GM18502 (cell line): ENCODE results near the gene STAT4.

Experiments
- ATAC-seq: cut with Tn5 transposase; IDR thresholded peaks from one replicate; pipeline ENCODE4 v1.9.1; 2021; ENCODE audit warnings: mild to moderate bottlenecking; ENCODE audit not compliant: unreplicated experiment, poor library complexity

STAT4 gene

DNA sequence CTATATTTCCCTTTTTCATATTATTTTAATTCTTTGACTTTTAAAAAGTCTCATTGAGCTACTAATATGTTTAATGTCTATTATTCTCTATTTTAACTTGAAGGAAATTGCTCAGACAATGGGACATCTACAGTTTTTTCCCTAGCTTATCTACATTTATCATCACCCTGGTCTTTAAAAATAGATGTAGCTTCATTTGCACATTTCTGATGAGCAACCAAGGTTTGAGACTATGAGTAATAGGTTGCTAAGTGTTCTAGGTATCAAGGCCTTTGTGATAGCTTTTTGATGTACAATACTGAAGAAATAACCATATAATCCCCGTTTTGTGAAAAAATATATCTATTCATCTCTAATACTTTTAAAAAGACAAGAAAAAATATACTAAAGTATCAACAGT, 47.0 kb downstream of the STAT4 start:
- ATAC-seq: no peak

DNA sequence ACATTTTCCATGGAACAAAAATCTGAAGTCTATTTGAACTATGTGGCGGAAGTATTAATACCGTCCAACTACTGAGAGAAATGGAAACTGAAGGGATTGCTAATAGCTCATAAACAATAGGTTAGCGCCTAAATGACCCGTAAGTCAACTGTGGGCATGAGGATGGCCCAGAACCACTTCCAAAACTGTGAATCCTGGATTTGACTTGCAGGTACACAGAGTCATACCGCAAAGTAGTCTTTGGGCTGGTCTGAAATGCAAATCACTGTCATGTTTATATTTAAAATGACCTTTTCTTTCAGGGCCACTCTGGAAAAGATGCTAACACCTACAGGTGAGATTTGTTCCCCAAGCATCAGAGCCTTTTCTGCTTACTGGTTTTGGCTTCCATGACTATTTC, 50.6 kb downstream of the STAT4 start:
- no peak for ATAC-seq

DNA sequence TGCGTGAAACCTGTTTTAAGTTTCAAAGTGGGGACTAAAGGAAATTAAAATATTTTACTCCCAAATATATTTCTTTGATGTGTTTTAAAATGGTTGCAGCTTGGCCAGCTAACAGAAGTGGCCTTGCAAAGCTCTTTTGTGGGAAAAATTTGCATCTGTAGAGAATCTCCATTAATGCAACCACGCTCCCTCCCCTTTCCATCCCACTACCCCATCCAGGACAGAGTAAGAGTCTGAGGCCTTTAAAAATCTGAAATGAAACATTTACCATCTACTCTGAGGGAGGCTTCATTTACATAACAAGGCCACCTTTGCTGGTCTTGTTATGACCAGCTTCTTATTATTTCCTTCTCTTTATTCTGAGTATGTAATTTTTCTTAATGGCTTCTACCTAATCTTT, 63.5 kb downstream of the STAT4 start:
- ATAC-seq: no peak

DNA sequence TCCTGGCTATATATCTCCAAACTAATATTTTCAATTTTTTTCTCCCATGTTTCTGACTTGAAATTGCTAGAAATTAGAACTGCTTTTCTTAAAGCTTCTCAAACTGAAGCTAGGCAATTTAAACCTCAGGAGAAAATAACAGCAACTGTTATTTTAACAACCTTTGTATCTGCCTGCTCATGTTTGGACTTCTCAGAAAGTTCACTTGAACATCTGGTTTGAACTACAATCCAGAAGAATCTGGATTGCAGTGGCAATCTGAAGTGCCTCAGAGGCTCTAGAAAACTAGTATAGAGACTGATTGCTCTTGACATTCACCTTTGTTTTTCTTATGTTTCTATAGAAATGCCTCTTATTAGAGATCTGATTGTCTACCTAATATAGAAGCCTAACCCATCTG, 64.1 kb downstream of the STAT4 start:
- no peak for ATAC-seq

DNA sequence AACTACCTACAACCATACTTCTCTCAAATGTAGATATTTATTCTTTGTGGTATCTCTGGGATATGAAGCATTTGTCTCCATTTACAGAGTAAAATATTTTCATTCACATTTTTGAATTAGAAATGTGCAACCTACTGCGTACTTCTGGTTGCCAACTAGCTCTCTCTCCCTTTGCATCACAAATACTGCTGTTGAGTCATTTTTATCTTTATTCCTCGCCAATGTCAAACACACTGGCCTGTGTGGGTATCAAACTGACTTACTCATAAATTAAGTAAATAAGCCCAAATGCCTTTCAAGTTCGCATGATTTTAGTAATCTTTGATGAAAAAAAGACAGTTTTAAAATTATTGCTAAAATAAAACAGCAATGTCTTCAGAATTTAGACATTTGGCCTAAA, 67.3 kb downstream of the STAT4 start:
- ATAC-seq: no peak

DNA sequence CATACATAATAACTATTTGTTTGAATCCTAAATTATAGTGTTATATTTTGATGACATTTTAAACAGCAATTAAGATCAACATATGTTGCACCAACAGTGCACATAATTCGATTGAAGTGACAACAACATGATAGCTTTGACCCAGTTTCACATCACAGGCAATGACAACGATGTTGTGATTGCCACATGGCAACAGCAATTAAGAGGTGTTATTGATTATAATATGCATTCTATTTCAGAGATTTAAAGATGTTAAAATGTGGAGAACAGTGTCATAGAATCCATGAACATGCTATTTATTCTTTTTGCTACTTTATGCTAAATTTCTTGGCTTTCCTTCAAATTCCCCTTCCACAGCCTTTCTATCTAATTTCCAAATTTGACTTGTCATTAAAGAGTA, 68.5 kb downstream of the STAT4 start:
- no peak for ATAC-seq

DNA sequence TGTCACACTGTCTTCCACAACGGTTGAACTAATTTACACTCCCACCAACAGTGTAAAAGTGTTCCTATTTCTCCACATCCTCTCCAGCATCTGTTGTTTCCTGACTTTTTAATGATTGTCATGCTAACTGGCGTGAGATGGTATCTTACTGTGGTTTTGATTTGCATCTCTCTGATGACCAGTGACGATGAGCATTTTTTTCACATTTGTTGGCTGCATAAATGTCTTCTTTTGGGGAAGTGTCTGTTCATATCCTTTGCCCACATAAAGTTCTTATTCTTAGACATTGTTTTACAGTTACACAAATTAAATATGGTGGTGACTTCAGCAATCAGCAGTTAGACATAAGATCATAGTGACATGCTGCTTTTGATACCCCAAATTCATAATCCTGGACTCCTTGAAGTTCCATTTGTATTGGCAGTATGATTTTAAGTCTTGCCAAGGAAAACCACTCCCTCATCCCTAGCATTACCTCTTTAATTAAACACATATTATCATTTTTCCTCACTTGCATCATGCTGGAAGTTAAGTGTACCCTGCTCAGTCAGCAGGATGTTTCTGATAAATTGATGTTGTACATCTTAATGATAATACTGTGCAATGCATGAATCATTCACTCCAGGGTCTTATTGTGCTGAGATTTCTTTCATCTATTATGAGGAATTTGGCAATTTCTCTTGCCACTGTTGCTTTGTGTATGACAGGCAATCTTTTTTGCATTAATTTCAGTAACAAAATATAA, 69.2 kb downstream of the STAT4 start:
- no peak for ATAC-seq

DNA sequence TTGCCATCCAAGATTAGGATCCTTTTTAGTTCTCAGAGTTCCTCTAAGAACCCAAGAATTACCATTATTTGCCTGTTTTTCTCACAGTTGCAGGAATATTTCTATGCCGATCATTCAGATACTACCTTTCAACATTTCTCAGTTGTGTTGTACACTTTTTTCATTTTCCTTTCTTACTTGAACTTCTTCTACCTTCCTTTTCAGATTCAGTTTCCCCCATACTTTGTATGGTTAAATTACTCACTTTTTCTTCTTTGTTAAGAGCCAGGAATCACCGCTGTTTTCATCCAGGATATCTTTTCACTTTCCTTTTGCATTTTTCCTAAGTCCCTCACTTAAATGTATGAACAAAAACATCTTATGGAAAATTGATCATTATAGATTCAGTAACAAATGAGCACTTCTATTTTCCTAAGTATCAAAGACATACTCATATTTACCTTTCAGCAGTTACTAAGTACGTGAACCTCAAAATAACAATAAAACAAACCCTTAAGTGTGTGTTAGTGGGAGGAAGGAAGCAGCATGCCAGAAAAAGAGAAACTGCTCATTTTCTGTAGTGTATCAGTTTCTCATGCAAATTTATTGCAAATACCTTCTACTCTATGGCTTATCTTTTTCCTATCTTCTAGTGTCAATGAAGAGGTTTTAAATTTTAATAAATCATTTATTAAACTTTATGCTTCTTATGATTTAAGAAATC, 72.5 kb downstream of the STAT4 start:
- no peak for ATAC-seq

DNA sequence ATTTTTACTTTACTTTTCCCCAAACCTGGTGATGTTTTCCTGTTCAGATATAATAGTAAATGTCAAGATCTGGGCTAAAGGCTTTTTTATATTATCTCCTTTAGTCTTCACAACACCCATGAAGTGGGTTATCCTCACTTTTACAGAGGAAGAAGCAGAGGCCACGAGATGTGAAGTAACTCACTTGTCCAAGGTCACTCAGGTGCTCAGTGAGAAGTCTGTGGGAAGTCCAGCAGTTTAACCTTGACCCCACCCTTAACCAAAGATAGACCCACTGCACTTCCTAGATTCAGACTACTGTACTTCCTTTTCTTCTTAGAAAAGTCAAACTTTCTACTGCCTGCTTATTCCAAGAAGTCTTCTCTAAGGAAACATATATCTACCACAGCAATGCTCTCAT, 80.5 kb downstream of the STAT4 start:
- ATAC-seq: no peak

DNA sequence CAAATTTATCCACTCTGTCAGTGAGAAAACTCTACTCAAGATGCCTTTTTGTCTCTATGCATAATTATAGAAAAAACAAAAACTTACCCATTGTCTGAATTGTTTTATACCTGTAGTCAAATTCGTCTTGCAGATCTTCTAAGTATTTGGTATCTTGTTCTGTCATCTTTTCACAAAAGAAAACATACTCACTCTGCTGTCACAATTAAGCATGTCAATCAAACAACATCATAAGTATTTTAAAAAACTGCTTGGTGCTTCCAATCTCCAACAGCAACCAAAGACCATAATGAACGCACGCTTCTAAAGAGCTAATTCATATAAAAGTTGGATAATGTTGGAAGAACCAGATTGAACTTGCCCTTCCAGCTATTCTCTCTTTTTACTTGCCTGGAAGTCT, 81.2 kb downstream of the STAT4 start:
- no peak for ATAC-seq

DNA sequence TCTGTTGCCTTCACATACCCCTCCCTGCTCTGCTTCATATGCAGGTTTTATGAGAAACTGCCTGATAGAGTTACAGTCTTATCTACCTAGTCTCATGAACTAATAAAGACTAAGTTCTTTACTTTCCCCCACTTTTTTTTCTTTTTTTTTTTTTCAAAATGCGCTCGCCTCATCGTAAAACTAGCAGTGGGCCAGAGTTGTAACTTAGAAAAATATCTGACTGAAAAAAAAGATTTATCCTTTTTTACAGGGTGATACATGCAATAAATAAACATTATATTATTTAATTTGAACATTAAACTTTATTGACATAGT, 83.9 kb downstream of the STAT4 start:
- no peak for ATAC-seq

DNA sequence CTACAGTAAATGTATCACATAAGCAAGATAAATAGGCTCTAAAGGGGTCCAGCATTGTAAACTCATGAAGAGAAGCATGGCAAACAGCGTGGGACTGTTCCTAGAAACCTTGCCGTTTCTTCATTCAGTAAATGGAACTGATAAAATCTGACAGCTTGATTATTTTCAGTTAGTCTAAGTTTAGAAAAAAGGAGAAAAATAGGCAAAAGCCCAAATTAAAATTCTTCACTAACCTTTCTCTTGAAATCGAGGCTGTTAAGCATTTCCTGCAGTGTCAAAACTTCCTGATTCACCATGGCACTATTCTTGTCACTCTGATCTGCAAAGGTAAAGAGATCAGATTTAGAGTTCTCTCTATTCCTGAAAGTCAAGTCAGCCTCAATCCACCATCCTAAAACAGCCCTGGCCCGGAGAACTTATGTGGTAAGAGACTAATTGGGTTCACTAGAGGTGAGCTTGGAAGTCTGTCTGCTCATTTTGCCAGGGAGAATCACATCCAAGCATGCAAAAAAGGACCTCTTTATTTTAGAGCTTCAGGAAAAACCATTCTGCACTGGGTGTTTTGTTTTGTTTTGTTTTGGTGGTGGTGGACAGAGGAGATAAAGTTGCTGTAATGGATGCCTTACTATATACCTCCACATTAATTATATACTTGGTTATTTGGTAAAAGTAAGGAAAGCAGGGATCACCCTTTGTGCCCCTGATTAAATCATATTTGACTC, 84.4 kb downstream of the STAT4 start:
- no peak for ATAC-seq

DNA sequence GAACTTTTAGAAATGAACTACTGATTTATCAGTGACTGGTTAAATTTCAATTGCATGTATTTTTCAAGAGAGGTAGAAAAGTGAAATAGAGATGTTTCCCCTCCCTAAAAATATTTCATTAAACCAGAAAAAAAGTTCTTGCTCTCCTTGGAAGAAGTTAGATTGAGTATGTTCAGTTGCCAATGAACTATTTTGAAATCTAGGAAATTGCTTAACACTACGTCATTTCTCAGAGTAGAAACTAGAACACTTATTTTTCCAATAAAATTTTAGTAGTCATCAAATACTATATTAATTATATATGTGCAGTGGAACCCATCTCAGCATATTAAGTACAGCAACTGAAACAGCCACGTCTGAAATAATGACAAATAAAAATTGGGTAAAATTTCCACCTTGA, 85.0 kb downstream of the STAT4 start:
- no peak for ATAC-seq

DNA sequence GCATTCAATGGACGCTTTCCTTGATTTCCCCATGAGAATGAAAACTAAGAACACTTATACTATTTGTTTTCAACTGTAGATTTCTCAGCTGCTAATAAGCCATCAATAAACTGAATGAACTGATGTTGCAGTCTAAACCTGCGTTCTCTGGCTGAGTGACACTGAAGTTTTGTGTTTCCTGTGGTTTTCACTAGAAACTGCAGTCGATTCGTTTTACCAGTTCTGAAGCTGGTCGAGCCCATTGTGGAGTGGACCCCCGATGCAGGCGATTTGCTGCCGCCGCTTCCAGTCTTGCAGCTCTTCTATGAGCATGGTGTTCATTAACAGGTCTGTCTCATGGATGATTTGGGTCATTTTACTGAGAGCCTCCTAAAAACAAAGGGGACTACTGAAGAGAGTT, 86.2 kb downstream of the STAT4 start:
- no peak for ATAC-seq

DNA sequence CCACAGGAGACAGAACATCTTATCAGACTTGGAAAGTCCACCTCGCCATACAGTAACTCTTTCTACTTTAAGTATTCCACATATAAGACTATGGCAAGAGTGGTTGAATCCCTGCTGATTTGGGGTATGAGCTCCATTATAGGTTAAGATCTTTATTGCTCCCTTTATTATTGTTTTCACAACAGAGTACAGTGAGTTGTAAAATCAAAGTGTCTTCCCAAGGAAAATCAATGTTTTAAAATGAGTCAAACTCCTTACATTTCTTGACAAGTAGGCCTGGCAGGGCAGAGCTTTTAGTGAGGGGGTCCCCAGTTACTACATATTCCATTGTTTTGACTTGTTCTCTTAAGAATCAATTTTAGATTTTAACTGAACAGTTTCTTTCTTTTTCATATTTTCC, 87.2 kb downstream of the STAT4 start:
- no peak for ATAC-seq

DNA sequence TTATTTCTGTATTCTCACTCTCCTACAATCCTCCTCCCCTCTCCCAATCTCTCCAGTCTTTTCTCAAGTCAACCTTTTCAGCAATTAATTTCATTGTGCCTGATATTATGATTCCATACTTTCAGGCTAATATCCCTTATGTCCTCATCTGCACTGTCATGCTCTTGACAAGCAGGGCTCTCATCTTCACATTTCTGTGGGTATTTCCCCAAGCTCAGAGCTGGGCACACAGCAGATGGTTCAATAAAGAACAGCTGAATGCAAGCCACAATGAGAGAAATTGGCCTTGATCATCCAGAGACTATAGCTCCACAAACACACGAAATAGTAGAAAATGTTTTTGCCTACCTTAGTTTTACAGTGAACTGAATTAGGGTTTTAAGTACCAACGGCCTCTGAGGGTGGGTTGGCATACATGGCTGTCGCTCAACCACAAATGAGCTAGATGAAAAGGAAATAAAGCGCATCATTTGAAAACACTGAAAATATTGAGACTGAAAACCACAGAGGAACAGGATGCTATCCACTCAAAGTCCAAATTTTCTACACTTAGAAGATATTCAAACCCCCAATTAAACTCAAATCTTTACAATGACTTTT, 89.3 kb downstream of the STAT4 start:
- ATAC-seq: no peak

DNA sequence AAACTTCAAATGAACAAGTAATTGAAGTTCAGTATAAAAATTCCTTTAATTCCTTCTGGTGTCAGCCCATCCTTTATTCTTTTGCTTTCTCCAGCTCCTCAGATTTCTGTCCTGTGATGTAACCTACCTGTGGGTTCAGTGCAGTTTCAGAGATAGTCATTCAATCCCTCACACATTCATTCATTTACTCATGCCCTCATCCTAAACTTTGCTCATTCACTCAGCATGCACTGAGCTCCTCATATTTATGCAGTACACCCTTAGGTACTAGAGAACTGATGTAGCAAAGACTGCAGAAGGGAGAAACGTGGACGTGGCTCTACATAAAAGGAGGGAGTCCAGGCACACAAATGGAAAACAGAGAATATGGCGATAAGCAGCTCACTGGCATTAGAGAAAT, 91.5 kb downstream of the STAT4 start:
- no peak for ATAC-seq

DNA sequence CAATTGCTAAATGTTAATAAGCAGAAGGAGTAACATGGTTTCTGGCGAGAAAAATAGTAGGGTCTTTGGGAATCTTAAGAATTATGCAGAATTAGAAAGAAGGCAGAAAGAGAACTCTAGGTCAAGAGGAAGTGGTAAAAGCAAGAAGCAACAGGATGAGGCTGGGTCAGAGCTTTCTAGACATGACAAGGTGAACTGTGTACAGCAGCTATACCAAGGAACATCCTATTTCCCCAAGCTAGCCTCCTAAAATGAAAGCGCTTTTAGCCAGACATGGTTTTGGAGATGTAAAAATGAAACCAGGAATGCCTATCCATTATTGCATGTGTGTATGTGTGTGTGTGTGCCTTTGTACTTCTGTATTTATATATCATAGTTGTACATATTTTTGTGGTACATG, 94.6 kb downstream of the STAT4 start:
- no peak for ATAC-seq

DNA sequence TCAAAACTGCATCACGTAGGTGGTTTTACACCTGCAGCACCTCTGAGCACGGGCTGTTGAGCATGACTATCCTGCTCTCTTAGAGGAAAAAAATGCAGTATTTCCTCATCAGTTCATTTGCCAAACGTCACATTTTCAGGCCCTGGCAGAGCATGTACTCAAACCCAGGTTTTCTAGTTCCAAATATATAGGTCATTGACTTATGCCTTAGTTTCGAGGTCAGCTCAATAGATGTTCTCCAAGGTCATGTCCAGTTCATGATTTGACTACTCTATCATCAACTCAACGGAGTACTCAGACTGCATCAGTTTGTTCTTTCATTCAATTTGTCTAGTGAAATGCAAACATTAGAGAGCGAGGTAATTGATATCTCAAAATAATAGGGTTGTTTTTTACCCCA, 97.5 kb downstream of the STAT4 start:
- no peak for ATAC-seq

DNA sequence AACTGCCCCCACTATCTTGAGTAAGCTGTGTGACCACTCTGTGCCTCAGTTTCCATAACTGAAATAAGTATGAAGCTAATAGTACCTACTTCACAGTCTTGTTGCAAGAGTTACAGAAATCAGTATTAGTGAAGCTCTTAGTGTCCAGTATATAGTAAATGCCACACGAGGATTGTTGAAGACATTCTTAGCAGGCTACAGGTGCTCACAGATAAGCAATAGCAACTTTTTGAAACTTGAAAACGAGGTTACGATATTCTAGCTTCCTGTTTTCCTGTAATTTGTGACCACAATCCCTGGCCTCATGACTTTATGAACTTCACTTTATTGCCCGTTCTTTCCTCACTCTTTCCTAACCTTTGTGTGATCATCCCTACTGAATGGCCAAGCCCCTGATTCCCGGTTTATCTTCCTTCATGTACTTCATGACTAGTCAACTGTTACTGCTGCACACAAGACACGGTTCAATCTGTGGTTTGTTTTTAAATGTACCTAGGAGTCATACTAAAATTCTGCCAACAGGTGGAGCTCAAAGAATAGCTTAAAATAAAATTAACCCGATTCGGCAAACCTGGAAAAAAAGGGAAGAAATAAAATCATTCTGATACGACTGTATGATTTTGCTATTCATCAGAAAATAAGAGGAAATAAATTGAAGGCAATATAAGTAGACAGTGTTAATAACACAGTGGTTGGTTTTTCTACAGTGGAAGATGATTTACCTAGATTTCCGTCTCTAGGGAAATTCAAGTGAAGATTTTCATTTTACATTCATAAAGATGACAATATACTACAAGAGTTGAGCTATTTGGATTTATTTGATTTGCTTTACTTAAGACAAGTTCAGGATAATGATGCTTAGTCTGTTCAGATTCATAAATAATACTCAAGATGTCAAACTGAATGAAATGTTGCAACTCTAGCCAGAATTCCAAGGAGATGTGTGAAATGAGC, 98.7 kb downstream of the STAT4 start:
- peak; percentile 63 for ATAC-seq
